GM21423 (cell line): ENCODE results near the gene ADAM17.
"Not testable (repeated sequence)": the region's sequence is repeated elsewhere in the genome, so short reads cannot be mapped to it uniquely, and the experiment has no call there.

ENCODE experiments used
- ATAC-seq: cut with Tn5 transposase; IDR thresholded peaks from one replicate; pipeline ENCODE4 v1.9.1; 2021; ENCODE audit warnings: mild to moderate bottlenecking, moderate library complexity; ENCODE audit not compliant: unreplicated experiment

The ADAM17 gene

GRCh38 chr2:9570182-9571060, 14.8 kb upstream of the ADAM17 start:
- no peak for ATAC-seq

GRCh38 chr2:9565436-9566153, 10.0 kb upstream of the ADAM17 start:
- no peak for ATAC-seq

GRCh38 chr2:9560628-9561027, 5.0 kb upstream of the ADAM17 start:
- ATAC-seq, result no peak

GRCh38 chr2:9558948-9559381, 3.3 kb upstream of the ADAM17 start:
- no peak for ATAC-seq

- ATAC-seq, result peak; percentile 12
These were observed 602 bp upstream of the ADAM17 start for GRCh38 chr2:9556121-9556743.

GRCh38 chr2:9554921-9555296, 721 bp downstream of the ADAM17 start:
- no peak for ATAC-seq

GRCh38 chr2:9552219-9553178, 3.1 kb downstream of the ADAM17 start:
- ATAC-seq, result no peak

- not testable (repeated sequence) for ATAC-seq
These were observed 4.7 kb downstream of the ADAM17 start for GRCh38 chr2:9550859-9551391.

- peak; percentile 22 for ATAC-seq
These were observed 6.2 kb downstream of the ADAM17 start for GRCh38 chr2:9549420-9549819.

GRCh38 chr2:9548506-9548905, 7.1 kb downstream of the ADAM17 start:
- peak; percentile 57 for ATAC-seq

GRCh38 chr2:9547262-9547991, 8.2 kb downstream of the ADAM17 start:
- no peak for ATAC-seq

- ATAC-seq, result no peak
These were observed 10.1 kb downstream of the ADAM17 start for GRCh38 chr2:9545502-9545901.

GRCh38 chr2:9543557-9543956, 12.1 kb downstream of the ADAM17 start:
- no peak for ATAC-seq

GRCh38 chr2:9539531-9539930, 16.1 kb downstream of the ADAM17 start:
- ATAC-seq, result no peak

- no peak for ATAC-seq
These were observed 17.6 kb downstream of the ADAM17 start for GRCh38 chr2:9538000-9538507.

- no peak for ATAC-seq
These were observed 19.1 kb downstream of the ADAM17 start for GRCh38 chr2:9536504-9536903.

- ATAC-seq, result peak; percentile 48
These were observed 20.5 kb downstream of the ADAM17 start for GRCh38 chr2:9535177-9535576.

GRCh38 chr2:9533663-9534062, 22.0 kb downstream of the ADAM17 start:
- ATAC-seq, result no peak

GRCh38 chr2:9532421-9532820, 23.2 kb downstream of the ADAM17 start:
- ATAC-seq, result no peak
